HEK293 (cell line): ENCODE results near the gene WDR7.

Experiments
- CTCF ChIA-PET: fragments of 350-600 bp; formaldehyde crosslinking; extraction: SDS; loops from one replicate; lab custom pipeline; 2021; ENCODE audit warnings: antibody characterized with exemption; lab: Yijun Ruan, JAX
- POLR2A ChIA-PET: fragments of 300-600 bp; formaldehyde crosslinking; extraction: SDS; loops from one replicate; lab custom pipeline; 2020; ENCODE audit warnings: antibody characterized with exemption, inconsistent platforms; lab: Yijun Ruan, JAX
- H3K27ac ChIP-seq: fragments of 200-500 bp; sonication (Bioruptor generic); 2 replicates; pipeline ENCODE4 v1.5.1; 2014; ENCODE audit warnings: low read depth, low read length, control low read depth, inconsistent platforms; ENCODE audit errors: extremely low read depth
- H3K36me3 ChIP-seq, 2 experiments: fragments of 200-500 bp in 1 of 2; sonication (Bioruptor generic) in 1 of 2; 1 replicate in 1 of 2; 2 replicates in 1 of 2; pipeline ENCODE4 v1.5.1; 2014 to 2017; ENCODE audit warnings: inconsistent platforms in 2 of 2, low read length in 2 of 2; ENCODE audit not compliant: control insufficient read depth in 2 of 2, insufficient read depth in 1 of 2
- H3K4me1 ChIP-seq: fragments of 200-500 bp; sonication (Bioruptor generic); 2 replicates; pipeline ENCODE4 v1.5.1; 2014; ENCODE audit warnings: mild to moderate bottlenecking, low read length, inconsistent platforms; ENCODE audit not compliant: control insufficient read depth, insufficient read depth
- H3K4me3 ChIP-seq: 2 replicates; pipeline ENCODE4 v1.5.1; 2011; ENCODE audit warnings: low read depth, mild to moderate bottlenecking, control low read depth, low read length, moderate library complexity
- H3K9me3 ChIP-seq: fragments of 200-500 bp; sonication (Bioruptor generic); 2 replicates; pipeline ENCODE4 v1.5.1; 2014; ENCODE audit warnings: low read depth, low read length, inconsistent platforms; ENCODE audit not compliant: control insufficient read depth, insufficient read depth
- BCL11A ChIP-seq: fragments of 450-650 bp; formaldehyde crosslinking; IDR thresholded peaks from 2 replicates; pipeline ENCODE4 v1.5.1; 2016; ENCODE audit warnings: low read depth, missing biosample characterization, missing genetic modification characterization
- HOXA7 ChIP-seq: sonication (generic); formaldehyde crosslinking; IDR thresholded peaks from 2 replicates; pipeline ENCODE4 v1.8.1; 2022; ENCODE audit warnings: missing genetic modification reagents, borderline replicate concordance
- HOXC10 ChIP-seq: sonication (generic); formaldehyde crosslinking; IDR thresholded peaks from 2 replicates; pipeline ENCODE4 v1.8.1; 2023; ENCODE audit warnings: mild to moderate bottlenecking, missing genetic modification reagents
- IKZF3 ChIP-seq: fragments of 450-650 bp; IDR thresholded peaks from 2 replicates; pipeline ENCODE4 v1.5.0; 2018; ENCODE audit warnings: missing biosample characterization, mild to moderate bottlenecking, missing genetic modification characterization, moderate library complexity
- KLF10 ChIP-seq: fragments of 450-650 bp; IDR thresholded peaks from 2 replicates; pipeline ENCODE4 v1.5.1; 2018; ENCODE audit warnings: missing biosample characterization, mild to moderate bottlenecking, missing genetic modification characterization
- KLF7 ChIP-seq: fragments of 450-650 bp; formaldehyde crosslinking; IDR thresholded peaks from 2 replicates; pipeline ENCODE4 v1.5.1; 2016; ENCODE audit warnings: missing biosample characterization, missing genetic modification characterization, borderline replicate concordance
- SETDB1 ChIP-seq: IDR thresholded peaks from one replicate; pipeline ENCODE4 v1.6.1; 2017; ENCODE audit warnings: mild to moderate bottlenecking, low read length, moderate library complexity, mixed read lengths; ENCODE audit not compliant: insufficient read length
- SP2 ChIP-seq: fragments of 450-650 bp; formaldehyde crosslinking; IDR thresholded peaks from 2 replicates; pipeline ENCODE4 v1.5.1; 2016; ENCODE audit warnings: missing biosample characterization, missing genetic modification characterization
- YY2 ChIP-seq: fragments of 450-650 bp; formaldehyde crosslinking; IDR thresholded peaks from 2 replicates; pipeline ENCODE4 v1.5.1; 2016; ENCODE audit warnings: missing biosample characterization, missing genetic modification characterization
- ZBTB17 ChIP-seq: fragments of 450-650 bp; formaldehyde crosslinking; IDR thresholded peaks from 2 replicates; pipeline ENCODE4 v1.5.1; 2016; ENCODE audit warnings: missing biosample characterization, missing genetic modification characterization
- ZBTB48 ChIP-seq: fragments of 450-650 bp; formaldehyde crosslinking; IDR thresholded peaks from 2 replicates; pipeline ENCODE4 v1.5.1; 2016; ENCODE audit warnings: missing biosample characterization, missing genetic modification characterization
- ZBTB7A ChIP-seq: fragments of 450-650 bp; formaldehyde crosslinking; IDR thresholded peaks from 2 replicates; pipeline ENCODE4 v1.5.1; 2016; ENCODE audit warnings: low read depth, missing biosample characterization, missing genetic modification characterization
- ZBTB8A ChIP-seq: fragments of 450-650 bp; formaldehyde crosslinking; IDR thresholded peaks from 2 replicates; pipeline ENCODE4 v1.5.1; 2016; ENCODE audit warnings: missing biosample characterization, missing genetic modification characterization
- ZNF138 ChIP-seq: fragments of 450-650 bp; formaldehyde crosslinking; IDR thresholded peaks from 2 replicates; pipeline ENCODE4 v1.5.1; 2016; ENCODE audit warnings: missing biosample characterization, missing genetic modification characterization, borderline replicate concordance
- ZNF184 ChIP-seq: fragments of 450-650 bp; IDR thresholded peaks from 2 replicates; pipeline ENCODE4 v1.5.1; 2018; ENCODE audit warnings: missing biosample characterization, mild to moderate bottlenecking, missing genetic modification characterization
- ZNF24 ChIP-seq: fragments of 450-650 bp; formaldehyde crosslinking; IDR thresholded peaks from 2 replicates; pipeline ENCODE4 v1.5.1; 2016; ENCODE audit warnings: missing biosample characterization, missing genetic modification characterization
- ZNF324 ChIP-seq: fragments of 450-650 bp; formaldehyde crosslinking; IDR thresholded peaks from 2 replicates; pipeline ENCODE4 v1.5.1; 2016; ENCODE audit warnings: missing biosample characterization, missing genetic modification characterization
- ZNF404 ChIP-seq: fragments of 450-650 bp; formaldehyde crosslinking; IDR thresholded peaks from 2 replicates; pipeline ENCODE4 v1.5.1; 2017; ENCODE audit warnings: missing biosample characterization, missing genetic modification characterization
- ZNF416 ChIP-seq: fragments of 450-650 bp; formaldehyde crosslinking; IDR thresholded peaks from 2 replicates; pipeline ENCODE4 v1.5.1; 2016; ENCODE audit warnings: missing biosample characterization, missing genetic modification characterization
- ZNF48 ChIP-seq: fragments of 450-650 bp; formaldehyde crosslinking; IDR thresholded peaks from 2 replicates; pipeline ENCODE4 v1.5.1; 2016; ENCODE audit warnings: missing biosample characterization, missing genetic modification characterization
- ZNF501 ChIP-seq: fragments of 450-650 bp; formaldehyde crosslinking; IDR thresholded peaks from 2 replicates; pipeline ENCODE4 v1.5.1; 2016; ENCODE audit warnings: missing biosample characterization, missing genetic modification characterization
- ZNF549 ChIP-seq: fragments of 450-650 bp; IDR thresholded peaks from 2 replicates; pipeline ENCODE4 v1.5.1; 2018; ENCODE audit warnings: missing biosample characterization, missing genetic modification characterization, mild to moderate bottlenecking, inconsistent platforms, moderate library complexity
- ZNF571 ChIP-seq: fragments of 450-650 bp; formaldehyde crosslinking; IDR thresholded peaks from 2 replicates; pipeline ENCODE4 v1.5.0; 2017; ENCODE audit warnings: missing biosample characterization, missing genetic modification characterization
- ZNF610 ChIP-seq: fragments of 450-650 bp; formaldehyde crosslinking; IDR thresholded peaks from 2 replicates; pipeline ENCODE4 v1.5.1; 2016; ENCODE audit warnings: missing biosample characterization, missing genetic modification characterization, borderline replicate concordance
- ZNF624 ChIP-seq: fragments of 450-650 bp; formaldehyde crosslinking; IDR thresholded peaks from 2 replicates; pipeline ENCODE4 v1.5.1; 2017; ENCODE audit warnings: missing biosample characterization, missing genetic modification characterization
- ZNF843 ChIP-seq: fragments of 450-650 bp; formaldehyde crosslinking; IDR thresholded peaks from 2 replicates; pipeline ENCODE4 v1.5.1; 2016; ENCODE audit warnings: missing biosample characterization, missing genetic modification characterization
- TF ChIP-seq, protein P1 (sequence below): sonication (generic); formaldehyde crosslinking; IDR thresholded peaks from 2 replicates; pipeline ENCODE4 v1.8.1; 2022; ENCODE audit warnings: mild to moderate bottlenecking, moderate library complexity, missing genetic modification reagents
- TF ChIP-seq, protein P2 (sequence below): fragments of 450-650 bp; formaldehyde crosslinking; IDR thresholded peaks from 2 replicates; pipeline ENCODE4 v1.5.1; 2016; ENCODE audit warnings: missing biosample characterization, missing genetic modification characterization
- TF ChIP-seq, protein P3 (sequence below): fragments of 450-650 bp; formaldehyde crosslinking; IDR thresholded peaks from 2 replicates; pipeline ENCODE4 v1.5.1; 2016; ENCODE audit warnings: missing biosample characterization, missing genetic modification characterization

WDR7 gene

DNA sequence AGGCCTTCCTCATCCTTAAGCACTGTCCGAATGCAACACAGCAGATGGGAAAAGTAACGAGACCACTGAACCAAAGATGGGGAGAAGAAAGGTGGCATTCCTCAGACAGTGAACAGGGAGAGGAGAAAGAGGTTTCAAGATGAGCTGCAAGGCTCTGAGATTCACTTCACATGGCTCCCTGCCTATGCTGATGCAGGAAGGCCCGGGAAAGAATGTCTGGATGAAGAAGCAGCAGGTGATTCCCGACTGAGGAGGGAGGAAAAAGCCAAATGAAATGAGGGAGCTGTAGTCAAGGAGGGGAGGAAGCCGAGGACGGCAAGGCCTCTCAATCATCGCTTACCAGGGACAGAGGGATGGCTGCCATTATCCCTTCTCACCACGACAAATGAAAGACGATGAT is 397.2 kb downstream of the WDR7 start:
- TF ChIP-seq SP2 (tag by site-specific recombination) (no peak), ZNF24 (no peak), SETDB1 (no peak), BCL11A (tag by site-specific recombination) (no peak), HOXC10 (CRISPR knock-in tag) (no peak), ZNF138 (no peak), KLF7 (no peak), ZNF571 (tag by site-specific recombination) (no peak)
- TF ChIP-seq, all 188 proteins: peak for 0

GRCh38 chr18:57048859-57049258 is 397.7 kb downstream of the WDR7 start:
- H3K4me3 ChIP-seq: no peak overlapping the region
- CTCF ChIA-PET: no interaction called here
- no peak for TF ChIP-seq HOXA7 (CRISPR knock-in tag)
- no peak for TF ChIP-seq ZNF416
- no peak for TF ChIP-seq ZNF549
- TF ChIP-seq ZNF48 (tag by site-specific recombination): no peak
- TF ChIP-seq, protein P1, sequence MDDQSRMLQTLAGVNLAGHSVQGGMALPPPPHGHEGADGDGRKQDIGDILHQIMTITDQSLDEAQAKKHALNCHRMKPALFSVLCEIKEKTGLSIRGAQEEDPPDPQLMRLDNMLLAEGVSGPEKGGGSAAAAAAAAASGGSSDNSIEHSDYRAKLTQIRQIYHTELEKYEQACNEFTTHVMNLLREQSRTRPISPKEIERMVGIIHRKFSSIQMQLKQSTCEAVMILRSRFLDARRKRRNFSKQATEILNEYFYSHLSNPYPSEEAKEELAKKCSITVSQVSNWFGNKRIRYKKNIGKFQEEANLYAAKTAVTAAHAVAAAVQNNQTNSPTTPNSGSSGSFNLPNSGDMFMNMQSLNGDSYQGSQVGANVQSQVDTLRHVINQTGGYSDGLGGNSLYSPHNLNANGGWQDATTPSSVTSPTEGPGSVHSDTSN: no peak
- TF ChIP-seq IKZF3 (tag by site-specific recombination): no peak
- TF ChIP-seq ZNF843 (tag by site-specific recombination): no peak
- TF ChIP-seq ZBTB48 (tag by site-specific recombination): no peak
- TF ChIP-seq ZNF184 (tag by site-specific recombination): no peak
- TF ChIP-seq ZBTB17 (tag by site-specific recombination): no peak
- no peak for TF ChIP-seq ZNF404 (tag by site-specific recombination)
- TF ChIP-seq ZNF610: no peak
- TF ChIP-seq, all 188 proteins: peak for 0
- POLR2A ChIA-PET: no interaction called here
- Histone ChIP-seq H3K27ac (no peak overlapping the region), H3K36me3 (no peaks in the 10 kb centered on the region), H3K9me3 (no peaks in the 10 kb centered on the region; the same call in 1 of the 2 replicates), H3K4me1 (no peaks in the 10 kb centered on the region)

More for the DNA sequence above, 397.2 kb downstream of the WDR7 start:
- Histone ChIP-seq H3K4me1 (no peaks in the 10 kb centered on the region), H3K9me3 (no peaks in the 10 kb centered on the region; the same call in 1 of the 2 replicates), H3K36me3 (no peaks in the 10 kb centered on the region), H3K4me3 (no peak overlapping the region), H3K27ac (no peak overlapping the region)
- ChIA-PET CTCF (no interaction called here), POLR2A (no interaction called here)

GRCh38 chr18:57050310-57050949 is 399.3 kb downstream of the WDR7 start:
- H3K9me3 ChIP-seq: no peaks in the 10 kb centered on the region; the same call in 1 of the 2 replicates
- no peak overlapping the region for H3K27ac ChIP-seq
- no peaks in the 10 kb centered on the region for H3K36me3 ChIP-seq
- no peaks in the 10 kb centered on the region for H3K4me1 ChIP-seq
- ChIA-PET CTCF (interaction anchor here (0.5 kb wide), 1 partner anchor 86 kb away, joined by 5 read pairs; no protein-coding TSS in a partner anchor), POLR2A (no interaction called here)
- no peak for TF ChIP-seq ZNF501
- no peak for TF ChIP-seq ZBTB8A (tag by site-specific recombination)
- no peak for TF ChIP-seq KLF10 (tag by site-specific recombination)
- no peak for TF ChIP-seq ZBTB7A
- no peak for TF ChIP-seq YY2 (tag by site-specific recombination)
- TF ChIP-seq ZNF324 (tag by site-specific recombination): no peak
- no peak for TF ChIP-seq ZNF624 (tag by site-specific recombination)
- TF ChIP-seq, protein P2, sequence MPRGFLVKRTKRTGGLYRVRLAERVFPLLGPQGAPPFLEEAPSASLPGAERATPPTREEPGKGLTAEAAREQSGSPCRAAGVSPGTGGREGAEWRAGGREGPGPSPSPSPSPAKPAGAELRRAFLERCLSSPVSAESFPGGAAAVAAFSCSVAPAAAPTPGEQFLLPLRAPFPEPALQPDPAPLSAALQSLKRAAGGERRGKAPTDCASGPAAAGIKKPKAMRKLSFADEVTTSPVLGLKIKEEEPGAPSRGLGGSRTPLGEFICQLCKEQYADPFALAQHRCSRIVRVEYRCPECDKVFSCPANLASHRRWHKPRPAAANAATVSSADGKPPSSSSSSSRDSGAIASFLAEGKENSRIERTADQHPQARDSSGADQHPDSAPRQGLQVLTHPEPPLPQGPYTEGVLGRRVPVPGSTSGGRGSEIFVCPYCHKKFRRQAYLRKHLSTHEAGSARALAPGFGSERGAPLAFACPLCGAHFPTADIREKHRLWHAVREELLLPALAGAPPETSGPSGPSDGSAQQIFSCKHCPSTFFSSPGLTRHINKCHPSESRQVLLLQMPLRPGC (tag by site-specific recombination): no peak
- TF ChIP-seq, protein P3, sequence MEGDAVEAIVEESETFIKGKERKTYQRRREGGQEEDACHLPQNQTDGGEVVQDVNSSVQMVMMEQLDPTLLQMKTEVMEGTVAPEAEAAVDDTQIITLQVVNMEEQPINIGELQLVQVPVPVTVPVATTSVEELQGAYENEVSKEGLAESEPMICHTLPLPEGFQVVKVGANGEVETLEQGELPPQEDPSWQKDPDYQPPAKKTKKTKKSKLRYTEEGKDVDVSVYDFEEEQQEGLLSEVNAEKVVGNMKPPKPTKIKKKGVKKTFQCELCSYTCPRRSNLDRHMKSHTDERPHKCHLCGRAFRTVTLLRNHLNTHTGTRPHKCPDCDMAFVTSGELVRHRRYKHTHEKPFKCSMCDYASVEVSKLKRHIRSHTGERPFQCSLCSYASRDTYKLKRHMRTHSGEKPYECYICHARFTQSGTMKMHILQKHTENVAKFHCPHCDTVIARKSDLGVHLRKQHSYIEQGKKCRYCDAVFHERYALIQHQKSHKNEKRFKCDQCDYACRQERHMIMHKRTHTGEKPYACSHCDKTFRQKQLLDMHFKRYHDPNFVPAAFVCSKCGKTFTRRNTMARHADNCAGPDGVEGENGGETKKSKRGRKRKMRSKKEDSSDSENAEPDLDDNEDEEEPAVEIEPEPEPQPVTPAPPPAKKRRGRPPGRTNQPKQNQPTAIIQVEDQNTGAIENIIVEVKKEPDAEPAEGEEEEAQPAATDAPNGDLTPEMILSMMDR: no peak
- TF ChIP-seq, all 188 proteins: peak for 0
- H3K4me3 ChIP-seq: no peak overlapping the region
